NAMALWA (cell line): ENCODE data around the gene CA5B.
"Not testable (repeated sequence)": the region's sequence is repeated elsewhere in the genome, so short reads cannot be mapped to it uniquely, and the experiment has no call there.

Experiments used
- DNase-seq: peaks from one replicate; pipeline ENCODE4 v3.0.0-alpha.2; 2015; ENCODE audit warnings: low spot score

CA5B gene

GRCh38 chrX:15737959-15738902 lies at the start of gene CA5B:
Gene CA5B (plus strand): TSS chrX:15738270. CDS start chrX:15750024, 11,754 bp downstream.
- DNase-seq: peak; percentile 88

DNA sequence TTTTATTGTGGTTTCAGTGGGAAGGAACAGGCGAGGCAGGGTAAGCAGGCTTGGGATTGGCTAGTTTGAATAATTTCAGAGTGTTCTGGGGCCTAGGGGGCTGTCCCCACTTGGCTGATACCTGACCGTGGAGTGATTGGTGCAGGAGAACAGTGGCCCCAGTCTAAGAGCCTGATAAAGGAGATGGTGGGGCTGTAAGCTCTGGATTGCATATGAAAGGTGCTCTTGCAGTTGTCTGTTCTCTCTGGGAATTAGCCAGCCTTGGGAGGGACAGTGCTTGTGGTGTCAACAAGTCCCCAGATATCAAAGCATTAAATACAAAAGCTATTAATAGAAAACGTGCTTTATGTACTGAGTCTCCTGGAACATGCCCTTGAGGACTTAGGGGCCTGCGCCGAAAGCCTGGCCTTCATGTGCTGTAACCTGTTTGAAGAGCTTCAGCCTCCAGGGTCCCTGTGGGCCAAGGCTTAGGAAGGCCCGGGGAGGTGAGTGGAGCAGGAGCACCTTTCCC lies 43.1 kb upstream of the CA5B start:
- DNase-seq: no peak

DNA sequence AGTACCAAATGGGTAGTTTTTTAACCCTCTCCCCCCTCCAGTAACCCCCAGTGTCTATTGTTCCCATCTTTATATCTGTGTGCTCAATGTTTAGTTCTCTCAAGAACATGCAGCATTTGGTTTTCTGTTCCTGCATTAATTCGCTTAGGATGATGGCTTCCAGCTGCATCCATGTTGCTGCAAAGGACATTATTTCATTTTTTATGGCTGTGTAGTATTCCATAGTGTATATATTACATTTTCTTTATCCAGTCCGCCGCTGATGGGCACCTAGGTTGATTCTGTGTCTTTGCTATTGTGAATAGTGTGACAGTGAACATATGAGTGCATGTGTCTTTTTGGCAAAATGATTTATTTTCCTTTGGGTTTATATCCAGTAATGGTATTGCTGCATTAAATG lies 41.6 kb upstream of the CA5B start:
- no peak for DNase-seq

DNA sequence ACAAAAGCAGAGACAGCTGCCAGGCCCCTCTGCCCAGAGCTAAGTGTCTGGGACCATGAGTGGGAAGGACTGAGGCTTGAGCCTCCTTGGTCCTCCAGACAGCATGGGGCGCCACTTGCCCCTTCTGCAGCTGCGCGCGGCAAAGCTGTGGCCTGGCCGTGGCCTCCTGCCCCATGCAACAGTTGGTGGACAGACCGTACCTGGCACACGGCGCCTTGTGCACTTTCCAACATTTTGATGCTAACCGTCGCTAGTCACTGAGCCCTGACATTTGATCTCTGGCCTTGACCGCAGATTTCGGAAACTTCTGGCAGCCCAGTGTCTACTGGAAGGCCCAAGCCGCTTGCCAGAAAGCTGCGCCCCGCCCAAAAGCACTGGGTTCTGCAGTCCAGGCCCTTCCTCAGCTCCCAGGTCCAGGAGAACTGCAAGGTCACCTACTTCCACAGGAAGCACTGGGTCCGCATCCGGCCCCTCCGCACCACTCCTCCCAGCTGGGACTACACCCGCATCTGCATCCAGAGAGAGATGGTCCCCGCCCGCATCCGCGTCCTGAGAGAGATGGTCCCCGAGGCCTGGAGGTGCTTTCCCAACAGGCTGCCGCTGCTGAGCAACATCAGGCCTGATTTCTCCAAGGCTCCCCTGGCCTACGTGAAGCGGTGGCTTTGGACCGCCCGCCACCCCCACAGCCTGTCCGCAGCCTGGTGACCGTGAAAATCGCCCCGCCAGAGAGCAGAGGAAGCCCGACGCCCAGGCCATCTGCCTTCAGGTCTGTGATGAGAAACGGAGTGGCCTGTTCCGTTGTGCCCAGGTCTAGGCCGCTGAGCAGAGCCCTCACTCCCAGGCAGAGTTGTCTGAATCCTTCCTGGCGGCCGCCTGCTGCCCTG lies 35.3 kb upstream of the CA5B start:
- no peak for DNase-seq

DNA sequence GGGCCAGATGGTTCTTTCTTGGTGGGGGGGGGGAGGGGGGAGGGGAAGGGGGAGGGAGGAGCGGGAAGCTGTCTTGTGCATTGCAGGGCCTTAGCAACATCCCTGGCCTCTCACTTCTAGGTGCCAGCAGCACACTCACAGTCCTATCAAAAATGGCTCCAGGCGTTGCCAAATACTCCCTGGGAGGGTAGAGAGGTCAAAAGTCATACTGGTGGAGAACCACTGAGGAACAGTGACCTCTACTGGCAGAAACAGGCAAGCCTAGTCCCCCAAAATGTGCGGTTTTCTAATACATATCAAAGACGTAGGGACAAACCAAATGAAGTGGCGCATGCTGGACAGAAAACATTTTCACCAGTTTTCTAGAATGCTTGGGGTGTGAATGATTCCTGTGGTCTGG lies 34.3 kb upstream of the CA5B start:
- not testable (repeated sequence) for DNase-seq

GRCh38 chrX:15704273-15704672 lies 33.8 kb upstream of the CA5B start:
- not testable (repeated sequence) for DNase-seq

DNA sequence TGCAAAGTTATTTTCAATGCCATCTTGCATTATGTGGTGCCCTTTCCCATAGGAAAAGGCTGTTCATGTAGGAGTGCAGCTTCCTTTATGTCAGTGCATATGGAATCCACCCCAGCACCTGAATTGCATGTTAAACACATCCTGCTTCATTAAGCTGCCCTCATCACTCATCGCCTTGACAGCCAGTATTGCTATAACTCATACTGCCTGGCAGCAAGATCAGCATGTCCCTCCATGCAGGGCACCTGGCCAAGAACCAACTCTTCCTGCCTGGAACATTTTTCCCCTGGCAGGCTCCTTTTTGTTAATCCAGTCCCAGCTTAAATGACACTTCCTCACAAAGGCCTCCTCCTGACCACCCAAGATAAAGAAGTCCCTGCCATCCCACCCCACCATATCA lies 23.5 kb upstream of the CA5B start:
- DNase-seq: no peak

DNA sequence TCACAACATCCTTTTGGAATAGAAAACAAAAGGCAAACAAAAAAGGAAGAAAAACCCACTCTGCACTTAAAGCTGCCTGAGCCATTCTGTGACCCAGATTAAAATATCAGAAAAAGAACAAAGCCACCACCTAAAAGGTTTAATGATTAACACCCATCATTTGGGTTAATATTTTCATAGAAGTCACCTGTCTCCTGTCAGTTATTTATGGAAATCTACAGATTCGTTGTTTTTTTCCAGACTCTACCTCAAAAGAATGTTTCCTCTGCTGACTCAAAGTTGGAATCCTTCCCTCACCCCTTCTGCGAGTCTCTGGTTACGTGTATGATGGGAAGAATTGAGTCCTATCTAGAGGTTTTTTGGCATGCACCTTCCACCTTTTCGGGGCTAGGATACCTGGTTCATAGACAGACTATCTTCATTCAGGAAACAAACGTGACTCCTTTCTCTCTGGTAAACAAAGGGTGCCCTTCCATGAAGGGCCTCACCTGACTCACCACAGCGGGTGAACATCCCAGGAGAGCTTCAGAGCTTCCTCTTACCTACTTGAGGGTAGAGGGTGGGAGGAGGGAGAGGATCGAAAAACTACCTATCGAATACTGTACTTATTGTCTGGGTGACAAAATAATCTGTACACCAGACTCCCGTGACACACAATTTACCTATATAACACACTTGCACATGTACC lies 19.6 kb upstream of the CA5B start:
- no peak for DNase-seq

DNA sequence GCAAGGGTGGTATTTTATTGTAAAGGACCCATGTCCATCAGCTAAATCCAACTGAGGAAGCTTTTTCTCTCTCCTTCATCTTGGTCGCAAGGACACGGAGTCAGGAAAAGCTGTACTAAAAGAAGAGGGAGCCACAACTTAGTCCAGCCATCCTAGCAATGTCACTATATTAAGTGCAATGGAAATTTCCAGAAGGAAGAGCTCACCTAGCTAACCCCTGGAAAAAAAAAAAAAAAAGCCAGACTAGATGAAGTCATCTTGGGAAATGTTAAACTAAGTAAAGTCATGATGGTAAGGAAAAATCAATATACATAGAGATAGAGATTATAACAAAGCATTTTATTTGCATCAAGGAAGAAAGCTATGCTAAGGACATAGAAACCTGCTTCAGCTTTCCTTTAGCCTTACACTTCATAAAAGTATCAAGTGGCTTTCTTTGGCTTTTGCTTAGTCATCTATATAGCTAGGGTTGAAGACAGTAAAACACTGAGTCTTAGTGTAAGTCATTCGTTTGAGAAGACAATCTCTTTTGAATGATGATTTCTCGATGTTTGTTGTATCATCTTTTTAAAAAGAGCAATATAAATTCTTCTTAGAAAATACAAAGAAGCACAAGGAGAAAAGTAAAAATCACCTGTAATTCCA lies 18.6 kb upstream of the CA5B start:
- DNase-seq: no peak

GRCh38 chrX:15721911-15722310 lies 16.2 kb upstream of the CA5B start:
- no peak for DNase-seq

DNA sequence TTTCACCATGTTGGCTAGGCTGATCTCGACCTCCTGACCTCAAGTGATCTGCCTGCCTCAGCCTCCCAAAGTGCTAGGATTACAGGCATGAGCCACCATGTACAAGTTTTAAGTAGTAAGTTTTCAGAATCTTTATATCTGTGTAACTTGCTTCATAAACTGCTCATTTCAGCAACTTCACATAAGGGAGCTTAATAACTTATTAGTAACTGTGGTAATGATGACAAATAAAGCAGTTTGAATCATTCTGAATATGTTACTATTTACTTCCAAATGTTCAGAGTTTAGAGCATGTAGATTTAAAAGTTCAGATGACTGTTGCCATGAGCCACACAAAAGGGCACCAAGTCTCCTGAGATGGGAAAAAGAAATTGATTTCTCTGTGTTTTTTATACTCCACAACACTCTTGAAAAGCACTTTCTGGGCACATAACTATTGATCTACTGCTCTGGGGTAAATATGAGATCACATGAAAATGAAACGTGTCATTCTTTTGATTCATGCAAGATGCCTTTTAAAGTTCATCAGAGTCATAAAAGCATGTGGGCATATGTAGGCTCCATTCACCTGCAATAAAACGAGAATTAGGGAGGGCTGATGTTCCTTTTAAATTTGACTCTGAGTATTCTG lies 14.1 kb upstream of the CA5B start:
- no peak for DNase-seq

DNA sequence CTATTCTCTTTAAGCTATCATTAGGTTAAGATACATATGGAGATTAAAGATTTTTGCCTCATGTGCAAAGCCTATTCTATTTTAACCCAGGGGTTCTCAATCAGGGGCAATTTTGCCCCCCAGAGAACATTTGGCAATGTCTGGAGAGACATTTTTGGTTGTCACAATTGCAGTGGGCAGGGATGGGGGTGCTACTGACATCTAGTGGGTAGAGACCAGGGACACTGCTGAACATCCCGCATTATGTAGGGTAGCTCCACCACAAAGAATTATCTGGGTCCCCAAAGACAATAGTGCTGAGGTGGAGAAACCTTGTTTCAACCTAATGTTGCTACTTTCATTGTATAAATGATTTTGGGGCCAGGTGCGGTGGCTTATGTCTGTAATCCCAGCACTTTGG lies 13.2 kb upstream of the CA5B start:
- no peak for DNase-seq

DNA sequence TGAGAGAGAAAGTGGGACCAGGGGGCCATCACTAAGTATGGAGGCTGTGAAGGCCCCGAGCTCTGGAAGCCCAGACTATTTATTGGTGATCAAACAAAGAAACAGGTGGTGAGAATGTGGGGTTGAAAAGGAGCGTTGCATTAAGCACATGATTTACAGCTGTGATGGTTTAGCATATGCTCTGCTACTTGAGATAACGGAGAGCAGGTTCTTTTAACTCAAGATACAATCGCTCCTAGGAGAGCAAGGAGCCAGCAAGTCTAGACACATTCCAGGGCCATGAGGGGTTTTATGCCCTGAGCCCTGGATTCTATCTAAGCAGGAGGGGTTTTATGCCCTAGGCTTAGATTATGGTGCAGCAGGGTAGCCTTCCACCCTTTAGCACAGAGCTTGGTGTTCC lies 6.7 kb upstream of the CA5B start:
- DNase-seq: not testable (repeated sequence)

- peak; percentile 33 for DNase-seq
Observed at GRCh38 chrX:15737190-15737958, 696 bp upstream of the CA5B start.

DNA sequence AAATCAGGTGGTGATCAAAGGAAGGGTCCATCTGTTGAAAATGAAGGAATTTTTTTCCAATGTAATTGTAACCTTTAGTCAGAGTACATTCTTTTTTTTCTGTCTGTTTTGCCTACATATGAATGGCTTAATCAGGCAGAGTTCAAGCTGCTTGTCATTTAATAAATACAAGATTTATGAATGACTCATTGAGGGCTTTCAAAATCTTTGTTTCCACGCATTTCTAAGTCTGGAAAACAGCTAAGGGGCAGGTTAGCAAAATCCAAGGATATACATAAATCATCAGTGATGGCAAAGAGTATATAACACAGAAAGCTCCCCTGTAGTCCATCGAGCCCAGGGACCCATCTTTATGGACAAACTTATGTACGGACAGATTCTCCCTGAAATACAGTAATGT lies 1.8 kb downstream of the CA5B start:
- DNase-seq: no peak

- DNase-seq: no peak
Observed at GRCh38 chrX:15744181-15744867, 6.3 kb downstream of the CA5B start.

DNA sequence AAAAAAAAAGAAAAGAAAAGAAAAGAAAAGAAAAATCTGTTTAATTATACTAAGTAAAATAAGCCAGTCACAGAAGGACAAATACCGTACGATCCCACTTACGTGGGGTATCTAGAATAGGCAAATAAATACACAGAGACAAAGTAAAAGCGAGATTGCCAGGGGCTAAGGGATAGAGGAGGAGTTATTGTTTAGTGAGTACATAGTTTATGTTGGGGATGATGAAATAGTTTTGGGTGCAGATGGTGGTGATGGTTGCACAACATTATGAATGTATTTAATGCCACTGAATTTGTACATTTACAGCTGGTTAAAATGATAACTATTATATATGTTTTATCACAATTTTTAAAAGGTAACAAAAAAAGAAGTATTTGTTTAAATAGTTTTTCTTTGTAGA lies 7.1 kb downstream of the CA5B start:
- no peak for DNase-seq

- DNase-seq: not testable (repeated sequence)
Observed at GRCh38 chrX:15746651-15747050, 8.6 kb downstream of the CA5B start.

GRCh38 chrX:15747626-15748173 lies 9.6 kb downstream of the CA5B start:
- DNase-seq: no peak
